ENCODE data around the gene TGM2.

The TGM2 gene

DNA sequence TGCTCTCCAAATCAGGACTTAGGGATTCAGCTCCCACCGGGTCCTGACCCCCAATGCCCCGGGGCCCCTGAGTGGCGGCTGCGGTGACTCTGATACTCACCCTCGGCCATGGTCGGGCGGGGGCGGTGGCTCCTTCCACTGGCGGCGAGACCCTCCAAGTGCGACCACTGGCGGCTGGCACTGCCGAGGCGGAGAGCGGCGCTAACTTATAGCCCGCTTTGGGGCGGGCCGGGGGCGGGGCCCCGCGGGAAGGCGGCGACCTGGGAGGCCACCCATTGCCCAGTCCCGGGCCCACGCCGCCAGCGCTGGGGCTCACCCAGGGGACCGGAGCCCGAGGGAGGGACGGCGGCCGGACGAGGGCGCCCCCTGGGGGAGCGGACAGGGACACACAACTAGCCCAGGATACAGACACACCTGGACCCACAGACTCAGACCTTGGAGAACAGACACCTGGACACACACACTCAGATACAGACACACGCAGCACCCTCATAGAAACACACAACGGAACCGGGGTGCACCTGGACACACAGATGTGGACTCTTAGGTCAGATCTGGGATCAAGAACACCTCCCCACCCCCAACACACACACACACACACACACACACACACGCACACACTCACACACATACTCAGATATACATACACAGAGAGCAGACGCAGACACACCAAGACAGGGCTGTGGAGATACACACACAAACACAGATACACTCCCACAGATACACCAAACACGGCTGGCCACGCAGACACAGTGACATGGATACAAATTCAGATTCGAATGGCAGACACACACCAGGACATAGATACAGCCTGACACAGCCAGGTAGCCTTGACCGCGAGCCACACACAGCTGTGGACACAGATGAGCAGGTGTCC lies at the start of gene TGM2:
Gene TGM2 (minus strand): TSS at position 182 of the 877 bp plus-strand sequence. CDS start 72 bp downstream, at position 110.
- DNase-seq, result no peak

DNA sequence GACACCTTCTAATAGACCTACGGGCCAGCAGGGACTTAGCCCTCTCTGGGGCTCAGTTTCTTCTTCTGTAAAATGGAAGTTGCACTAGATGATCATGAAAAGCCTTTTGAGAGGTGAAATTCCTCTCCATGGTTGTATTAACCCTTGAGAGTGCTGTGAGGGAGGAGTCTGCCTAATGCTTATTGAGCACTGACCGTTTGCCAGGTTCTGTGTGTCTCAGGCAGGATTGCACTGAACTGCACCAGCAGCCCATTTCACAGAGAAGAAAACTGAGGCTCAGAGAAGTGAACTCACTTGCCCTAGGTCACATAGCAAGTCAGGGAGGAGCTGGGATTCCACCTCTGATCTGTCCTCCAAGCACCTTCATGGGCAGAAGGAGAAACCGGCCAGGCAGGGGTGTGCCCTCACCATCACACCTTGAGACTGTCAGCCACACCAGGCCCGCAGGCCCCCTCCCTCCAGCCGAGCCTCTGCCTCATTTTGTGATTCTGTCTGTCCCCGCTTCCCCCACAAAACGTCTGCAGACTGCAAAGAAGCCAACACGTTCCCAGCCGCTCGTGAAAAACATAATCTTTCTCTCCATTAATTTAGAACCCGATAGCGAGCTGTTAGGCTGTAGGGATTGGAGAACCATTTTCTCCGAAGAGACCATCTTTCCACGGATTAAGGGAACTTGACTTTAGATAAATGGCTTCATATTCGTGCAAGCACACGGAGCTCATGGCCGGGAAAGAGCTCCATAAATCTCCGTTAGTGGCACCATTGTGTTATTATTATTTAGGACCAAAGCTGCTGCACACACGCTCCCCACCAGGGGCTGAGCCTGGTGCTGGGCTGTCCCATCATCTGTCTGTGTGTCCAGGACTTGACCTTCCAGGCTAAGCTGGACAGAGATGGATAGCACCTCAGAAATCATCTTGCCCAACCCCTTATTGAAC lies 49.5 kb upstream of the TGM2 start:
- DNase-seq, result no peak

DNA sequence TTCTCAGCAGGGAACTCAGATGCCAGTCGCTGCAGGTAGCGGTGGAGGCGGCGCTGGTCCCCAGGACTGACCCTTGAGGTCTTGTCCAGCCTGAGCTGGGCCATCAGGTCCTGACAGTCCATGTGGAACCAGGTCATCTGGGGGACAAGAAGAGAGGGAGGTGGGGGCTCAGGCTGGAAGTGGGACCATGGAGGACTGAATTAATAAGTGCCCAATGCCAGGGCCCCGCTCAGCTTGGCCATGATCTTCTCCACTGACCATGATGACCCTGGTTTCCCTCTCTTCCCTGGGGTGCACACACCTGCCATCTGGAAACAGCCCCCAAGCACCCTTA lies 48.5 kb upstream of the TGM2 start:
- no peak for DNase-seq

DNA sequence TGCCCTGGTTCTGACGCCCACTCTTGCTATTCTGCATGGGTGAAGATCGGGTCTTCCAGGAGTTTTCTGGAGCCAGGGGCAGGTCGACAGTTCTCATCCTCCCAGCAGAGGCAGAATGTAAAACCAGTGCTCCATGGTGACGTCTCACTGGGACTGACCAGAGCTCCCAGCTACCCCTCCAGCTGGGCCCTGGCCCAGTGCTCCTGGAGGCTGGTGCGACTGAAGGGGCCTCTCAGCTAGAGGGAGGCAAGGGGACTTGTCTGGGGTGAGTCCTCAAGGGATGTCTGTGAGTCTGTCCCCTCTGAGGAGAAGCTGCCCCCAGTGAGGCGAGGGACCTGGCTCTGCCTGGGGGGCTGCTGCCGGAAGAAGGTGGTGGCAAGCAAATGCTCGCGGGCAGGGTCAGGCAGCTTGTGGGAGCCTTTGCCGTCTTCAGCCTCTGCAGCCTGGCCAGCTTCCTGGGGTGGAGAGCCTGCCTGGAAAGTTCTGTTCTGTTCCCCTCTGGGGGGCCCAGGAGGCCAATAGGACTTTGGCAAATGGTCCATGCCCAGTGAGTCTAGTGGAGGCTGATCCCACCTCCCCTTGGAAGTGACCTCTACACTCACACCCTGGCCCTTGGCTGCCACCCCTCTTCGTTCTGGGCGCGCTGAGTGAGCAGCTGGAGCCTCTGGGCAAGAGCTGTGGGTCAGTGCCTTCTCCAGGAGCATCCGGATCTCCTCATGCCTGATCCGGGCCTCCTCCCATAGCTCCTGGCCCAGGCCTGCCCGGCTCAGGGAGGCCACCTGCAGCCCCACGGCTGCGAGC lies 47.9 kb upstream of the TGM2 start:
- no peak for DNase-seq

DNA sequence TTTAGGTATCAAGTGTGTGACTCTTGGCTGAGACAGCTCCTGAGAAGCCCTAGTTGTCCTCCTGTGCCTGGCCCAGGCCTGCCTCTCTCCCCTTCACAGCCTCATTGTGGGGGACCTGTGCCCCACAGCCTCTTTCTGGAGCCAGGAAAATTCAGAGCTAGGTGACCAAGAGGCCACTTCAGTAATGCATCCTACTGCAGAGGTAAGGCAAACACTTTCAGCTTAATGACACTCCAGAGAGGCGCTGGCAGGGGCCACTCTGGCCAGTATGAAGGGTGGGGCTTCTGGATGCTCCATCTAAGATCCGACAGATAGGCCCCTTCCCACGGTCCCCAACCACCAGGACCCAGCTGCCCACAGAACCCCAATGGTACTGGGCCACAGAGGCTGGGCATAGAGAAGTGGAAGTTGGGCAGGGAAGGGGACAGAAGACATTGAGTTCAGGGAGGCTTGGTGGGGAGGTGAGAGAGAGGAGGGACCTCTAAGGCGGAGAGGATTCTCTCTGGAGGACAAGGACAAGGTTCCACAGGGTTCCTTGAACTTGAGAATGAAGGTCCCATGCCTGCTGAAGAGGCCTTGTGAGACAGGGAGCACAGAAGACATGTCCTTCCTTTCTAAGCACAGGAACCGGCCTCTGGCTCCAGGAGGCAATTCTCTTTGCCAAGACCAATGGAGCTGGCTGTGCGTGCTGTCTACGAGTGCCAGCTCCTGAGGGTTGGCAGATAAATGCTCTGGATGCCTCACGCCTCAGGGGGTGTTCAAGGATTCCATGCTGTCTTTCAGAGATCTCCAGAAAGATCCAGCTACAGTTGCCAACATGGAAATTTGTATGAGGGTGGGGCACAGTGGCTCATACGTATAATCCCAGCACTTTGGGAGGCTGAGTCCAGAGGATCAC lies 46.4 kb upstream of the TGM2 start:
- DNase-seq, result no peak

DNA sequence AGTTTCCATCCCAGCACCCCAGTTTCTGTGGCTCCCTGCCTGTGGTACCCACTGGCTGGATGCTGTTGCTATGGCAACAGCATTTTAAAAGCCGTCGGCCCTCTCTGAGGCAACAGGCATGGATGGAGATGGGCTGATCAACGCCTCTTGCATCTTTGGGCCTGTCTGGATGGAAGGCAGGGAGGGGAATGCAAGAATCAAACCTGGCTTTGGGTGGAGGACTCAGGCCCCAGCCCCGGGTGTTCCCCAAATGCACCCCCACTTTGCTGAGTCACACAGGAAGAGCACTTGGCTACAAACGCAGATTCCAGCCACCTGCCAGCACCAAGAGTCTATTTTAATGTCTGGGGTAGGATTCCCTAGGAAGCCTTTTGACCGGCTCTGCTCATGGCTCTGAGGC lies 45.7 kb upstream of the TGM2 start:
- DNase-seq, result no peak

DNA sequence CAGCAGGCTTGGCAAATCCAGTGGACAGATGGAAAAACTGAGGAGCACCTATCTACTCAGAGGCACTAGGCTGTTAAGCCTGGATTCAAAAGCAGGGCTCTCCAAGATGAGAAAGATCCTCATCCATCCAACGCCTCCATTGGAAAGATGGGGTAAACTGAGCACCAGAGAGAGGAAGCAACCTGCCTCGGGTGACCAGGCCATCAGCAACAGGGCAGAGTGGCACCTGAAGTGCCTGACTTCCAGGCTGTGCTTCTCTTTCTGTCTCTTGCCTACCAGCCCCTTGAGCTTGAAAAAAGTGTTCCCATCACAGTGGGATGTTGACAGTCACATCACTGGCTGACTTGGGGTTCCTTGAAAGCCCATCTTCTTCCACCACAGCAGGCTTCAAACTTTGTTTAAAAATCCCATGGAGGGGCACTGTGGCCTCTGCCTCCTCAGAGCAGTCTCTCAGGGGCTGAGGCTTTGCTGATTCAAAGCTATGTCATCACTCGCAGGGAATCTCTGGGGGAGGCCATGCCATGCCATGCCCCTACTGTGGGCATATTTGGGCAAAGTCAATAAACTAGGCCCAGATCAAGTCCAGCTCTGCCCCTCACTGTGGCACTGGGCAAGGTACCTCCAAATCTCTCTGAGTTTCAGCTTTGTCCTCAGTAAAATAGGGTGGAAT lies 44.8 kb upstream of the TGM2 start:
- DNase-seq, result no peak

DNA sequence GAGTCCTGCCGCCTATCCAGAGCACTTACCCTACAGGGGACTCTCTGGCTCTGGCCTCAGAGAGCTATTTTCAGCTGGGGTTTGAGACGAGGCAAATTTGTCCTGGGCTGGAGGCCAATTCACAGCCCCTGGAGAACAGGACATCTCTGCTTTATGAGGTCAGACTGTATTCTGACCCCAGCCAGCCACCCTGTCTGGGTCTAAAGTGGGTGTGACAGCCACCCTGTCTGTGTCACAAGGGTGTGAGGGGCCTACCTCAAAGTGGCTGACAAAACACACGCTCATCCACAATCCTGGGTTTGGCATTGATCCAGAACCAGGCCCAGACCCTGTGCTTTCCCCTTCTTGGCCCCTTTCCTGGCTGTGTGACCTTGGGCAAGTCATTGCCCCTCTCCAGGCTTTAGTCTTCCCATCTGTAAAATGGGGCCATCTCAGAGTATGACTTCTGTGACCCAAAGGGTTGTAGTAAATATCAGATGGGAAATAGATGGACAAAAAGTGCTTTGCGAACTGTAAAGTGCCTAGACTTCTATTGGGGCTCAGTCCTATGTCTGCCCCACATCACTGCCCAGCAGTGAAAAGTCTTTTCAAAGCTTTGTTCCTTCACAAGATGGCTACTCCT lies 44.1 kb upstream of the TGM2 start:
- DNase-seq, result no peak

DNA sequence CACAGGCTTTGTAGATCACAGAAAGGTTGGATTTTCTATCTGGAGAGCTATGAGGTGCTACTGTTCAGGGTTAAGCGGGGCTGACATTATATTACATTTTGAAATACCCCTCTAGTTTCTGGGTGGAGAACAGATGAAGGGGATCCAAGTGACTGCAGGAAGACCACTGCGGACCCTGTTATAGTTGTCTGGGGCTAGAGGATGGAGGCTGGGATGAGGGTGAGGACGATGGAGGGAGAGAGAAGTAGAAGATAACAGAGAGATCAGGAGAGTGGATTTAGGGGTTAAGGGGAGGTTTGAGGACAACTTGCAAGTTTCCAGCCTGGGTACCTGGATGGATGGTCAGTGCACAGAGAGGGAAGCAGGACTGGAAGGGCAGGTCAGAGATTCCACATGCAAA lies 43.5 kb upstream of the TGM2 start:
- DNase-seq, result no peak

DNA sequence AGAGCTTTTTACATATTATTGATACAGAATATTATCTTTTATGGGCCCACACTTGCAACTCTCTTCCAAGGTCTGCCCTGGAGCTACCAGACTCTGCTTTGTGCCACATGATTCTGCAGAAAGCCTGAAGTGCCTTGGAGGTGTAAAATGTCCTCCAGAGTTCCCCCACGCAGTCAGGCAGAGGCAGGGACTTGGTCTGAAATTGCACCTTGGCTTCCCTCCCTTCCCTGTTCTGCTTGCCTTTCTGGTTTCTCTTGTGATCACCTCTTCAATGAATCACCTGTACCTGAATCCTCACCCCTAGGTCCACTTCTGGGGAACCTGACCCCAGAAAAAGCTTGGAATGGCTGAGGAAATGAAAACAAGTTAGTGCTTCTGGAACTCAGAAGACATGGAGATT lies 43.0 kb upstream of the TGM2 start:
- DNase-seq, result no peak

DNA sequence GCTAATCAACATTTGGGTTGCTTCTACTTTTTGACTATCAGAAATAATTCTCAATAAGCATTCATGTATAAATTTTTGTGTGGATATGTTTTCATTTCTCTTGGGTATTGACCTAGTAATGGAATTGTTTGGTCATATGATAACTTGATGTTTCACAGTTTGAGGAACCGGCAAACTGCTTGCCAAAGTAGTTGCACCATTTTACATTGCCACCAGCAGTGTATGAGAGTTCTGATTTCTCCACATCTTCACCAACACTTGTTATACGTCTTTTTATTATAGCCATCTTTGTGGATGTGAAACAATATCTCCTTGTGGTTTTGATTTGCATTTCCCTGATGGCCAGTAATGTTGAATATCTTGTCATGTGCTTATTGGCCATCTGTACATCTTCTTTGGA lies 42.6 kb upstream of the TGM2 start:
- no peak for DNase-seq

DNA sequence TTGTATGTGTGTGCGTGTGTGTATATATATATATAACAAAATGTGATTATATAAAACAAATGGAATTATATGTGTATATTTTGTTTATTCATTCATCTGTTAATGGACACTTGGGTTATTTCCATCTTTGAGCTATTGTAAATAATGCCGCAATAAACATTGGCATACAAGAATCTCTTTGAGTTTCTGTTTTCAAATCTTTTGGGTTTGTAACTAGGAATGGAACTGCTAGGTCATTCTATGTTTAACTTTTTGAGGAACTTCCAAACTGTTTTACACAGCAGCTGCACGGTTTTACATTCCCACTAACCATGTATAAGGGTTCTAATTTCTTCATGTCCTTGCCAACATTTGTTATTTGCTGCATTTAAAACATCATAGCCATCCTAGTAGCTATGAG lies 39.9 kb upstream of the TGM2 start:
- no peak for DNase-seq

DNA sequence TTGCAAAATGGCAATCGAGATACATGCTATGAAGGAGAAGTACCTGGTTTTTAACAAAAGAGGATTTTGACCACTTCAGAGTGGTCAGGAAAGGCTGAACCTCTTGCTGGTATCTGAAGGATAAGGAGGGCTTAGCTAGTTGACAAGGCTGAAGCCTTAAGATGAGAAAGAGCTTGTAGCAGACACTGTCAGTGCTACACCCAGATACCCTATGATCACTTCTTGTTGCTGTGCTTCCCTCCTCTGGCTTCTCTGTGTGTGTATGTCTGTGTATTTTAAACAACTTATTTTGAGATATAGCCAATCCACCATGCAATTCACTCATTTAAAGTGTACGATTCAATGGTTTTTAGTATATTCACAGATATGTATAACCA lies 38.9 kb upstream of the TGM2 start:
- no peak for DNase-seq

DNA sequence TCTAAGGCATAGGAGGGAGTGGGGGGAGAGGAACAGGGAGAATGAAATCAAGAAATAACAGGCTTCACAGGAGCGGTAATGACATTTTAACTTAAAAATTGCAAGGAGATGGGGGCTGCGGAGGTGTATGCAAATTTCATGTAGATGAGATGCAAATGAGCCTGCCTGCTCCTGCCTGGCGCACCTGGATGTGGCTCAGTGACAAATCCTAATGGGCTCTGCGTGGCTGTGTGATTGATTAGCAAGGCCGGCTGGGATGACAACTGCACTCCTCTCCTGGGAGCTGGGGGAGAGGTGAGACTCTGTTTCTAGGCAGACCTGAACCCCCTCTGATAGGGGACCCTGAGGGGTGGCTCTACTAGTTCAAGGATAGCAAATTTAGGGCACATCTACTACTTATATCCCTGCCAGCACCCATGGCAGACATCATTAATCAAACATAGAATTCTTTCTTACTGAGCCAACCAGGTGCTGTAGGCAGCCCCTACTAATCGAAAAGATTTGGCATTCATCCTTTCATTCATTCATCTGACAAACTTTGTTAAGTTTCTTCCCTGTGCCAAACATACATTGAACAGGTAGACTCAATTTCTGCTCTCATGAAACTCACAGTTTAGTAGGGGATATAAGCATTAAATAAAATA lies 38.4 kb upstream of the TGM2 start:
- DNase-seq, result no peak

DNA sequence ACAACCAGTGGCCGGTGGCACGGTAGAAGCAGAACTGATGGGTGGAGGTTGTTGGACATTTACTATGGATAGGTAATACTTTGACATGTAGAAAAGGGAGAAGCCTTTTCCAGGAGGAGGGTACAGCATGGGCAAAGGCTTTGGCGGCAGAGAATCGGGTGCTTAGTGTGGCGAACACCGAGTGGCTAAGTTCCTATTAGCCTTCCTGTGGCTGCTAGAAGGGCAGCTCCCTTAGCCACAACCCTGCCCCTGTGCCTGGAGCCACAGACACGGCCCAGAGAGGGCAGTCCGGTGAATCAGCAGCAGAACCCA lies 37.9 kb upstream of the TGM2 start:
- DNase-seq, result no peak

DNA sequence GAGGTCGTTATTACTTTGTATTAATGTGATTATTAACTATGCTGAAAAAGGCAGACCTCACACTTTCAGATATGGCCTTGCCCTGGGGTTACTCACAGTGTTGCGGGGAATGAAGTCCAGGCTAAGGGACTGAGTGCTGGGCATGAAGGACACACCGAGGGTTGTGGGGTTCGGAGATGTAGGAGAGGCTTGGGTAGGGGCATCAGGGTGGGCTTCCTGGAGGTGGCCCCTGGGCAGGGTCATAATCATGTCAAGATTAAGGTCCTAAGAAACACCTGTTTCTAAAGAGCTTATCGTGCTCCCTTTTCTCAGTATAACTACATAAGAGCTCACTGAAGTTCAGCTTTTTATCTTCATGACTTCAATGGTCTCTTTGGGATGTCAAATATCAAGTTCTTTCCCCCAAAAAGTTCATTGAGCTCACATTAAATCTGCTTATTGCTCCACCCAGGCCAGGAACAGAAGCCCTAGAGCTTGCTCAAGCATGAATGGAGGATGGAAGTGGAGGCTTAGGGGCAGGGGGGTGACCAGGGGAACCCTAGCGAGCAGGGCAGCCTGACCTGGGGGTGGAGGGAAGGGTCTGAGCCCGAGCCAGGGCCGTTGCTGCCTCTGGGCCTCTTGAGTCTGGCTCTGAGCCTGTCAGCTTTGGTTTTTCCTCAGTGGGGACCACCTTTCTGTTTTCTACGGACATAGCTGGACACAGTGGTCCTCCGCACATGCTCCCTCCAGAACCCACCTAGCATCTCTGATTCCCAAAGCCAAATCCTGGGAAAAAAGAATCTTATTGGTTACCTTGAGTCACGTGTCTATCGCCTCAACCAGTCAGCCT lies 37.3 kb upstream of the TGM2 start:
- DNase-seq, result no peak

DNA sequence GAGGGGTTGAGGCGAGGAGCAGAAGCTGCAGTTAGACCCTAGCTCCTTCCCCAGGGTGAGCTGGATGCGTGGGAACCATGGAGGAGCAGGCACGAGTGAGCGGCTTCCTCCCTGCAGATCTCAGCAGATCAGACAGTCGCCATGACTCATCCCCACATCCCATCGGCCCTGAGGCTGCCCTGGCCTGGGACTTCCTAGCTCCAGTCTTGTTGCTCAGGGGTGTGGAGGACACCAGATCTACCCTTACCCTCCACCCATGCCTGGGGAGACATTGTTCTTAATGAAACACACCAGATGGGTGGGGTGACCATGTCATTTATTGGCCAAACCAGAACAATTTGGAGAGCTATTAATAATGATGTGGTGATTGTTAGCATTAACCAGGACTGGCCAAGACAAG lies 36.3 kb upstream of the TGM2 start:
- DNase-seq, result no peak

DNA sequence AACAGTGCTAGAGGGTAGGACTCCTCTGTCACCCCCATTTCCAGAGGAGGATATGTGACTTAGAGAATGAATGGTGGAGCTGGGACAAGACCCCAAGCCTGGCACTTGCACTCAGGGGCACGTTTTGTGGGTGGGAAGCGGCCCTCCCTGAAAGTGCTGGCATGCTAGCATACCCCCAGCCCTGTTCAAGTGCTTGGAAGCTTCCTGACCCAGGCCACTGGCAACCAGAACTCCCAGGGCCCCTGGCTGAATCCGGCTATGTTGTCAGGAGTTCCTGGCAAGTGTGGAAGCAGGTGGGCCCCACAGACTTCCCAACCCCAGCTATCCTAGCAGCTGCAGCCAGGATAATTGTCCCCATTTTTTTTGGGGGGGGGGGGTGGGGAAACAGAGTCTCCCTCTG lies 35.6 kb upstream of the TGM2 start:
- DNase-seq, result no peak

DNA sequence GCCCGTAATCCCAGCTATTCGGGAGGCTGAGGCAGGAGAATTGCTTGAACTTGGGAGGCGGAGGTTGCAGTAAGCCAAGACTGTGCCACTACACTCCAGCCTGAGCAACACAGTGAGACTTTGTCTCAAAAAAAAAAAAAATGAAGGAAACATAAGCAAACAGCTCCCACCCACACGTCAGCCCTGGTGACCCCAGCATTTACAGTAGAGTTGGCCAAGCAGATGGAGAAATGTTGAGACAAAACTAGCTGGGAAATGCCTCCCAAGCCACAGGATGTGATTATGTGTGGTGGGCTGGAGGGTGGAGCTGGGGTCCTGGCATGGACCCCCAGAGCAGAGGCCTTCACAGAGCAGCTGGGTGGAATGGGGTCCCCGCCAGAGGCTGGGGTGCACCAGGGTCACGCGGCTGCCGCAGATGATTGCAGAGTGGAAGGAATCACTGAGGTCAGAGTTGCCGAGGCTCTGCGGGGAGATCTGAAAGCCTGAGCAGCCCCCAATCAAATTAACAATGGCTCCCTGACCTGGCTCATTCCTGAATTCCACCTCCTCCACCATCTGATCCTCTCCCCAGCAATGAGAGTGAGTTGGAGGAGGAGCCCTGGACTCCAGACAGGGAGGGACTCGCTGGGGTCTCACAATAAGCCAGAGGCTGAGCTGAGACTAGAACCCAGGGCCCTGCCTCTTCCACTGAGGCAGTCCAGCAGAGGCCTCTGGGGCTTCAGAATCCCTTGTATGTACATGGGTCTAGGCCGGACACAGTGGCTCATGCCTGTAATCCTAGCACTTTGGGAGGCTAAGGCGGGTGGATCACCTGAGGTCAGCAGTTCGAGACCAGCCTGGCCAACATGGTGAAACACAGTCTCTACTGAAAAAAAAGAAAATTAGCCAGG lies 34.7 kb upstream of the TGM2 start:
- DNase-seq, result no peak
